ENCODE results near the gene NEMP2.

Gene NEMP2

GRCh38 chr2:190553254-190553653, 18.7 kb upstream of the NEMP2 start:
- DNase-seq, result no peak

- DNase-seq, result no peak
These were observed 17.4 kb upstream of the NEMP2 start for GRCh38 chr2:190551928-190552327.

DNA sequence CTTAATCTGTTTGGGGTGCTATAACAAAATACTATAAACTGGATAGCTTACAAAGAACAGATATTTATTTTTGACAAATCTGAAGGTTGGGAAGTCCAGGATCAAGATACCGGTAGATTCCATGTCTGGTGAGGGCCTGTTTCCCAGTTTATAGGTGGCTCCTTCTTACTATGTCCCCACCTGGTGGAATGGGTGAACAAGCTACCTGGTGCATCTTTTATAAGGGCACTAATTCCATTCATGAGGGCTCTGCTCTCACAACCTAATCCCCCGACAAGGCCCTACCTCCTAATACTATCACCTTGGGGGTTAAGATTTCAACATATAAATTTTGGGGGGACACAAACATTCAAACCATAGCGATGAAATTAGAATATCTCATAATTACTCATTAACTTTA, 15.6 kb upstream of the NEMP2 start:
- no peak for DNase-seq

- DNase-seq, result no peak
These were observed 13.4 kb upstream of the NEMP2 start for GRCh38 chr2:190547886-190548285.

DNA sequence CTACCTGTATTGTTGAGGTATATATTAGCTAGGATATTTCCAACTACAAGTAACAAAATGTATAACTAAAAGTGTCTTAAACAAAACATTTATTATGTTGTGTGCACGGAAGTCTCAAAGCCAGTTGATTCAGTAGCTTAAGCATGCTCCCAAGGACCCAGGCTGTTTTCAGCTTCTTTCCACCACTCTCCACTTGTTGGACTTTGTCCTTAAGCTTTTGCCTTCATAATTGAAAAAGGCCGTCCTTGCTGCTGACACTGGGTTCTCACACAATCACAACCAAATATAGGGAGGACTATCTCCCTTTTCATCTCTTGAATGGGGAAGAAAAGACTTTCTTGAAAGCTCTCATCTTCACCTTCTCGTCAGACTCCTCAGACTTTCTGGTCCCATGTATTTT, 12.2 kb upstream of the NEMP2 start:
- DNase-seq, result no peak

- no peak for DNase-seq
These were observed 11.2 kb upstream of the NEMP2 start for GRCh38 chr2:190545555-190546385.

- DNase-seq, result no peak
These were observed 10.6 kb upstream of the NEMP2 start for GRCh38 chr2:190545093-190545492.

DNA sequence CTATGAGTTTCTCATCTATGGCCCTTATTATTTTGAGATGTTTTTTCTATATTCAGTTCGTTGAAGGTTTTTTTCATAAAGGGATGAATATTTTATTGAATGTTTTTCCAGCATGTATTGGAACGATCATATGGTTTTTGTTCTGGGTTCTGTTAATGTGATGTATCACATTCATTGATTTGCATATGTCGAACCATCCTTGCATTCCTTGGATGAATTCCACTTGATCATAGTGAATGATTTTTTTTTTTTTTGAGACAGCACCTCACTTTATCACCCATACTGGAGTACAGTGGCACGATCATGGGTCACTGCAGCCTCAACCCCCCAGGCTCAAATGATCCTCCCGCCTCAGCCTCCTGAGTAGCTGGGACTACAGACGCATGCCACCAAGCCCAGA, 5.5 kb upstream of the NEMP2 start:
- no peak for DNase-seq

GRCh38 chr2:190538201-190538600, 3.7 kb upstream of the NEMP2 start:
- no peak for DNase-seq

DNA sequence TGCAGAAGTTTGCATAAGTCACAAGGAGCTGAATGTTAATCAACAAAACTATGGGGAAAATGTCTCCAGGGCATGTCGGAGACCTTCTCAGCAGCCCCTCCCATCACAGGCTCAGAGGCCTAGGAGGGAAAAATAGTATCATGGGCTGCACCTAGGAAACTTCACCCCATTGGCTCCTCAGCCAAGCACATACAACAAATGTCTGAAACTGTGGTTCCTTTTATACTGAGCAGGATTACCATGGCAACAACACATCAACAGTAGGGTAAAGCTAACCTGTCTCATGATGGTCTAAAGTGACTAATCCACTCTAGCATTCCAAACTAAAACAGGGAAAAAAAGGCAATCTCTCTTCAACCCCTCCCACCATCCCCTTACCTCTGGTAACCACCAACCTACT, 3.2 kb upstream of the NEMP2 start:
- no peak for DNase-seq

DNA sequence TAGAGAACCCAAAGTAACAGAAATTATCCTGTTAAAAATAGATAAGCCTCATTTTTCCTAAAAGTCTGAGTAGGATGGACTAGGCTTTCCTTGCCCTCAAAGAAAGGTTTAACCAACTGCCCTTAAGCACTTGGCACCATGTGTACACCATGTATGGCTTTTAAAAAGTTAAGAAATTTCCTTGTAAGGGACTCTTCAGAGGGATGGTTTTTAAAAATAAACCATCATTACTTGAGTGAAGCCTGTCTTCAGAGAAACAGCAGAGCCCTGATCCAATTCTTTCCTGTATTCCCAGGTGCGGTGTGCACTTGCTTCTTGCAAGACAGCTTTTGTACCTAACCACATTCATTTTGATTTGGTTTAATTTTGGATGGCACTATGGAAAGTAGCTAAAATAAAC, 1.1 kb upstream of the NEMP2 start:
- DNase-seq, result no peak

DNA sequence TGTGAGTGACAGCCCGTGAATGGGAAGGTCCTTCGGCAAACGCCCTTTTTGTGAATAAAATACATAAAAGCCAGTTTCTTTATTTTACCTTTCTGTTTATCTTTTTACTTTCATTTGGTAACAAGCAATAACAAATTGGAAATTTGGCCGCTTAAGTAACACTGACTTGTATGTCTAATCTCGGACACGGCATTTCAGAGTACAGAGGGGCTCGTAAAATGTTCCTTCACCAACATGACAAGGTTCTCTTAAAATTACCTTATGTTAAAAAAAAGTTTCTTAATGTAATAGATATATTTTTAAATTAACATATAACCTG, 558 bp upstream of the NEMP2 start:
- no peak for DNase-seq

GRCh38 chr2:190533968-190534309, 583 bp downstream of the NEMP2 start:
- no peak for DNase-seq

- DNase-seq, result peak; percentile 16
These were observed 1.2 kb downstream of the NEMP2 start for GRCh38 chr2:190533175-190533967.

DNA sequence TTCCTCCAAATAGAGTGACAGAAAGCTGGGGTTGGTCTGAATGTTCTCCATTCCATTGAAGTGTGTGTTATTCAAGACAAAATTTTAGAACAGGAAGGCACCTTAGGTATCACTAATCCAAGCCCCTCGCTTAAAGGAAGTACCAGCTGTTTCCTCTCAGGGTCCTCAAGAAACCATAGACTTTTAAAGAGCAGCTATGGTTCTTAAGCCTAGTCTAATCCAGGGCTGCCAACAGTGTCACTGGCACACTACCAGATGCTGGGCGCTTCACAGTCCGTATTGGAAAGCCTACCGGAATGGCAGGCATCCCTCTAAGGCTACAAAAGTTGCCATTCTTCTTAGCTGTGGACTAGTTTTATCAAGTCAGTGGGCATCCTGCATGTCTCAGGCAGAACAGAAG, 1.9 kb downstream of the NEMP2 start:
- DNase-seq, result no peak

DNA sequence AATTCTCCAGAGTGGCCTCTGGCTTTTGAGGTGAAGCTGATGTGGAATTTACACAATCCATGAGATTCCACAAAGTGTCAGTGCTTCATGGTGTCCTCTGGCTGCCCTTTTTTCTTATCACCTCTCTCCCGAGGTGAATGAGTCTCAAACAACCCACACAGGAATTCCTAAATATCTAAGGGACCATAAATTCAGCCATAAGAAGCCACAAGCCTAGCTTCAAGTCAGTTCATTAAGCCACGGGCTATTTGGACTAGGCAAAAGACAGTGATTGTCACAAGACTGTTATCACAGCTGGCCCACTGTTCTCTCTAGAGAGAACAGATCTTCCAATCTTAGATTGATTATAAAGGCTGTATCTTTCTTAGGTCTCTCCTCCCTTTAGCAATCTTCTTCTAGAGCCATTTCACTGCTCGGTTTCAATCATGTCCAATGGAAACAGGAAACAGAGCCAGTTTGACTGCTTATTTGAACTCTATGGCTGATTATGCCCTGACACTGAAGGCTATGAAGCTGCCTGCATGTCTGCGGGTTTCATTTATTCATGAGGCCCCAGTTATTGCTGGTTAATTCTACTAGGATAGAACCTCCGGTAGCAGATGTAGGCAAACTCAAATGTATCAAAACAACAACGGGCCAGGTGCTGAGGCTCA, 4.1 kb downstream of the NEMP2 start:
- DNase-seq, result peak; percentile 17

DNA sequence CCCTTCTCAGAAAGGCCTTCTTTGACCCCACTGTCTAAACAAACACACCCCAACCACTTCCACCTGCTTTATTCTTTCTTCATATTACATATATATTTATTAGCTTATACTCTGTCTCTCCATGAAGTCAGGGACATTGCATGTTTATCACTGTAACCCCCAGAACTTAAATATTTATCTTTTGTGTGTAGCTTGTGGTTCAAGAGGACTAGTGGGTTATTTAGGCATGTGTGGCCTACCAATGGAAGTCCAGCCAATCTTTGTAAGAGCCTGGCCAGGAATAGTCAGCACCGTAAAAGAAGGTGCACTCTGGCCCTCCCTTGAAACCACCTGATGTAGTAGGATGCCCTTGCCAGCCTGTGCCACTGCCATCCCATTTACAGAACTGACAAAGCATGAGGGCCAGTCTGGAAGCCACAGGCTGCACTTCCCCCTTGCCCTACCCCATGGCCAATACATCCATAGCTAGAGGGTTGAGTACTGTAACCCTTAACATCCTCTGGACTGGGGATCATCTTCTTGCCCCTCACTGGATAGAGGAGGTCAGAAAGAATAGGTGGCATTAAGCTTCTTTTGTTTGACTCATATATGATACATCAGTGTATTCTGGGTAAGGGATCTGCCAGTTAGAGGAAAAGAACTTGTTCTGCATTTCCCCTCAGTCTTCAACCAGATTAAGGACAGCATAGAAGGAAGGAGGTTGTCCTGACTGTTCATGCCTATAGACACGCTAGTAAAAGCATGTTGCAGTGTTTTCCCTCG, 4.9 kb downstream of the NEMP2 start:
- DNase-seq, result no peak

- no peak for DNase-seq
These were observed 6.0 kb downstream of the NEMP2 start for GRCh38 chr2:190528521-190529001.

DNA sequence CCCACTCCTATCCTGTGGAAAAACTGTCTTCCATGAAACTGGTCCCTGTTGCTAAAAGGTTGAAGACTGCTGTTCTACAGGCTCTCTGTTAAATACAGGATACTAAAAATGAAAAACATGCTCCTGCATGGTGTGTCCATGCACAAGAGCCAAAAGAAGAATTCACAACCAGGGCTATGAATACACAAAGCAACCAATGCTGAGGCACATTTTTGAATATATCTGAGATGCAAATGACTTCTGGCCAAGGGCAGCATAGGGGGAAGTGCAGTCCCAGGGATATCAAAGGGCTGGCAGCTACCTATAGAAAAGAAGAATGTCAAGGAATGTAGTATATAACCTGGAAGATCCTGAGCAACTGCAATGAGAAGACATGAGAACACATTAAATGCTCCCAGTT, 6.6 kb downstream of the NEMP2 start:
- no peak for DNase-seq

DNA sequence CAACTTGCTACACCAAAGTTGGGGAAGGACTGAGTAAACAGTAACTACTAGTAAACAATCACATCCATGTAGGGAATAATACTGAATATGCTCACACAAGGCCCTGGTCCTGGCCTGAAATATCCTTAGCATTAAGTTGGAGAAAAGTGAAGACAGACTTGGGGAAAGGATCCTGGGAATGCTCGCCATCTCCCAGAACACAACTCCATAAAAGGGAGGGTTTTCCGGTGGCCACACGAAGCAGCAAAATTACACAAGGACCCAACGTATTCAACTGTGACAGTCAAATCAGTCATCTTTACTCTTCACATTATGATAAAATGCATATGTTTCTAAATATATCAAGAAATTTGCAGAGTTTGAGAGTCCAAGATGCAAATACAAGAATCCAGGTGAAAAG, 7.3 kb downstream of the NEMP2 start:
- DNase-seq, result no peak

GRCh38 chr2:190526105-190526750, 8.3 kb downstream of the NEMP2 start:
- no peak for DNase-seq

GRCh38 chr2:190524928-190525327, 9.6 kb downstream of the NEMP2 start:
- DNase-seq, result no peak
